ENCODE data around the gene RAPGEF1.

Gene RAPGEF1

GRCh38 chr9:131611586-131612315, 128.1 kb downstream of the RAPGEF1 start:
- TF ChIP-seq TCF12 (IDR thresholded peaks at IDR 0.05; ENCODE audit: low read depth): no peak
- no peak for TF ChIP-seq REST (IDR thresholded peaks at IDR 0.05; ENCODE audit: low read depth)
- TF ChIP-seq CREB1 (IDR thresholded peaks at IDR 0.05; ENCODE audit: low read depth): no peak
- no peak for TF ChIP-seq TEAD4 (IDR thresholded peaks at IDR 0.05)
- TF ChIP-seq ZBTB7A (IDR thresholded peaks at IDR 0.05; ENCODE audit: low read depth): no peak
- TF ChIP-seq MAX (IDR thresholded peaks at IDR 0.05): no peak
- no peak for TF ChIP-seq RAD21 (IDR thresholded peaks at IDR 0.05; ENCODE audit: low read depth)
- no peak for TF ChIP-seq EGR1 (IDR thresholded peaks at IDR 0.05)
- TF ChIP-seq FOXM1 (IDR thresholded peaks at IDR 0.05; ENCODE audit: borderline replicate concordance, low read depth): no peak
- TF ChIP-seq NFIC (IDR thresholded peaks at IDR 0.05): no peak

GRCh38 chr9:131610231-131610761, 129.6 kb downstream of the RAPGEF1 start:
- TF ChIP-seq ZBTB7A (IDR thresholded peaks at IDR 0.05; ENCODE audit: low read depth) (no peak), REST (IDR thresholded peaks at IDR 0.05; ENCODE audit: low read depth) (no peak), FOXM1 (IDR thresholded peaks at IDR 0.05; ENCODE audit: borderline replicate concordance, low read depth) (no peak), RAD21 (IDR thresholded peaks at IDR 0.05; ENCODE audit: low read depth) (no peak), EP300 (IDR thresholded peaks at IDR 0.05; ENCODE audit: borderline replicate concordance) (no peak), NFIC (IDR thresholded peaks at IDR 0.05) (no peak), MAX (IDR thresholded peaks at IDR 0.05) (no peak), YY1 (IDR thresholded peaks at IDR 0.05; ENCODE audit: low read depth) (no peak), TCF12 (IDR thresholded peaks at IDR 0.05; ENCODE audit: low read depth) (no peak), TAF1 (IDR thresholded peaks at IDR 0.05; ENCODE audit: low read depth) (no peak)

- TF ChIP-seq REST (IDR thresholded peaks at IDR 0.05; ENCODE audit: low read depth) (no peak), NFIC (IDR thresholded peaks at IDR 0.05) (0 out of 2 replicates have a peak, but pooled peaks have one; percentile 14), TEAD4 (IDR thresholded peaks at IDR 0.05) (0 out of 2 replicates have a peak, but pooled peaks have one; percentile 17)
Observed at GRCh38 chr9:131609099-131609830, 130.6 kb downstream of the RAPGEF1 start.

- TF ChIP-seq EGR1 (IDR thresholded peaks at IDR 0.05) (no peak), RAD21 (IDR thresholded peaks at IDR 0.05; ENCODE audit: low read depth) (peak; percentile 22; the same call in 1 of the 2 replicates), ZBTB7A (IDR thresholded peaks at IDR 0.05; ENCODE audit: low read depth) (no peak; the same call in 1 of the 2 replicates), EP300 (IDR thresholded peaks at IDR 0.05; ENCODE audit: borderline replicate concordance) (no peak; the same call in 1 of the 2 replicates), FOXM1 (IDR thresholded peaks at IDR 0.05; ENCODE audit: borderline replicate concordance, low read depth) (no peak), TAF1 (IDR thresholded peaks at IDR 0.05; ENCODE audit: low read depth) (no peak), MAX (IDR thresholded peaks at IDR 0.05) (no peak), NFIC (IDR thresholded peaks at IDR 0.05) (peak; percentile 94), CEBPB (IDR thresholded peaks at IDR 0.05) (no peak), TCF12 (IDR thresholded peaks at IDR 0.05; ENCODE audit: low read depth) (peak; percentile 67; the same call in 1 of the 2 replicates), CREB1 (IDR thresholded peaks at IDR 0.05; ENCODE audit: low read depth) (no peak), TEAD4 (IDR thresholded peaks at IDR 0.05) (peak; percentile 100), USF1 (IDR thresholded peaks at IDR 0.05) (0 out of 2 replicates have a peak, but pooled peaks have one; percentile 19), YY1 (IDR thresholded peaks at IDR 0.05; ENCODE audit: low read depth) (0 out of 2 replicates have a peak, but pooled peaks have one; percentile 57), REST (IDR thresholded peaks at IDR 0.05; ENCODE audit: low read depth) (no peak)
Observed at GRCh38 chr9:131608493-131609037, 131.3 kb downstream of the RAPGEF1 start.
